Measurements from ENCODE around the gene SHC2. TPM values are rescaled to one million over a fixed set of nuclear protein-coding genes. Genes with fewer than 3 reads are reported as not detected.

Gene SHC2
- total RNA-seq, 1 experiment from 2014 or later: not detected

DNA sequence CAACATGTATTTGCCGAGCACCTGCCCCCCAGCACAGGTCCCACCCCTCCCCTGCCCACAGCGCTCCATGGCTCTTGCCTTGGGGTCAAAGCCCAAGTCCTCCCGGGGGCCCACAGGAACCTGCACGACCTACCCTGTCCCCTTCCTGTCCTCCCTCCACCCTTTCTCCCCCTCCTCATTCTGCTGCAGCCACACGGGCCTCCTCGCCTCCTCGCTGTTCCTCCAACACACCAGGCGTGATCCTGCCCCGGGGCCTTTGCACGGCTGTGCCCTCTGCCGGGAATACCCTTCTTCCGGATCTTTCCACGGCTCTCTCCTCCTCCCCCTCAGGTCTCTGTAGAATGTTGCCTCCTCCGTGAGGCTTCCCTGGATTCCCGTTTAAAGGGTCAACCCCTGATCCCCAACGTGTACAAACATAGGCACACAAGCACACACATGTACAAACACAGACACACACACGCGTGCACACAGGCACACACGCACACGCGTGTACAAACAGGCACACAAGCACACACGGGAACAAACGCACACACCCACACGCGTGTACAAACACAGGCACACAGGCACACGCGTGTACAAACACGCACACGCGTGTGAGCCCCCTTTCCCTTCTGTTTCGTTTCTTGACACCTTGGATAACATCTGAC, 38.3 kb upstream of the SHC2 start:
- H3K79me2 ChIP-seq (ENCODE audit: low read length): no peaks in the 10 kb centered on the region
- H3K27ac ChIP-seq (ENCODE audit: low read length): no peak overlapping the region
- H3K9ac ChIP-seq (ENCODE audit: low read length): no peak overlapping the region
- H3K9me2 ChIP-seq (replicated peaks; ENCODE audit: insufficient read depth, low read length): no peaks in the 10 kb centered on the region
- H3K36me3 ChIP-seq (ENCODE audit: insufficient read depth, low read length): no peaks in the 10 kb centered on the region
- H3K27me3 ChIP-seq (ENCODE audit: low read length): no peaks in the 10 kb centered on the region
- no peak overlapping the region for H3K4me3 ChIP-seq (ENCODE audit: low read length)
- no peak overlapping the region for H2AFZ ChIP-seq (ENCODE audit: low read length)
- H3K4me1 ChIP-seq (ENCODE audit: low read length): peaks cover 4% of the 10 kb centered on the region; the same call in 1 of the 2 replicates
- no peak overlapping the region for H3K4me2 ChIP-seq (ENCODE audit: low read depth, low read length, poor library complexity, severe bottlenecking)
- no peak for DNase-seq
- no peaks in the 10 kb centered on the region for H3K9me3 ChIP-seq (ENCODE audit: low read length)
- no peaks in the 10 kb centered on the region for H4K20me1 ChIP-seq (ENCODE audit: insufficient read depth, low read depth, low read length)

DNA sequence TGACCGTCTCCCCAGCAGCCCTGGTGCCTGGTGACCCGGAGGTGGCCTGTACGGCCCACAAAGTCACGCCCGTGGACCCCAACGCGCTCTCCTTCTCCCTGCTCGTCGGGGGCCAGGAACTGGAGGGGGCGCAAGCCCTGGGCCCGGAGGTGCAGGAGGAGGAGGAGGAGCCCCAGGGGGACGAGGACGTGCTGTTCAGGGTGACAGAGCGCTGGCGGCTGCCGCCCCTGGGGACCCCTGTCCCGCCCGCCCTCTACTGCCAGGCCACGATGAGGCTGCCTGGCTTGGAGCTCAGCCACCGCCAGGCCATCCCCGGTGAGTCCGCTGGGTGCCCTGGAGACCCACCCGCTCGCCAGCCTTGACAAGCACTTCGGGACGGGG, 37.7 kb upstream of the SHC2 start:
- Histone ChIP-seq H3K4me2 (ENCODE audit: low read depth, low read length, poor library complexity, severe bottlenecking) (no peak overlapping the region), H2AFZ (ENCODE audit: low read length) (no peak overlapping the region), H3K27ac (ENCODE audit: low read length) (no peak overlapping the region), H3K36me3 (ENCODE audit: insufficient read depth, low read length) (no peaks in the 10 kb centered on the region), H3K4me3 (ENCODE audit: low read length) (no peak overlapping the region), H3K9me3 (ENCODE audit: low read length) (no peaks in the 10 kb centered on the region; the same call in 1 of the 2 replicates), H3K9ac (ENCODE audit: low read length) (no peak overlapping the region), H3K9me2 (replicated peaks; ENCODE audit: insufficient read depth, low read length) (no peaks in the 10 kb centered on the region), H3K4me1 (ENCODE audit: low read length) (peaks cover 4% of the 10 kb centered on the region; the same call in 1 of the 2 replicates), H3K27me3 (ENCODE audit: low read length) (no peaks in the 10 kb centered on the region), H4K20me1 (ENCODE audit: insufficient read depth, low read depth, low read length) (no peaks in the 10 kb centered on the region), H3K79me2 (ENCODE audit: low read length) (no peaks in the 10 kb centered on the region)
- no peak for DNase-seq

DNA sequence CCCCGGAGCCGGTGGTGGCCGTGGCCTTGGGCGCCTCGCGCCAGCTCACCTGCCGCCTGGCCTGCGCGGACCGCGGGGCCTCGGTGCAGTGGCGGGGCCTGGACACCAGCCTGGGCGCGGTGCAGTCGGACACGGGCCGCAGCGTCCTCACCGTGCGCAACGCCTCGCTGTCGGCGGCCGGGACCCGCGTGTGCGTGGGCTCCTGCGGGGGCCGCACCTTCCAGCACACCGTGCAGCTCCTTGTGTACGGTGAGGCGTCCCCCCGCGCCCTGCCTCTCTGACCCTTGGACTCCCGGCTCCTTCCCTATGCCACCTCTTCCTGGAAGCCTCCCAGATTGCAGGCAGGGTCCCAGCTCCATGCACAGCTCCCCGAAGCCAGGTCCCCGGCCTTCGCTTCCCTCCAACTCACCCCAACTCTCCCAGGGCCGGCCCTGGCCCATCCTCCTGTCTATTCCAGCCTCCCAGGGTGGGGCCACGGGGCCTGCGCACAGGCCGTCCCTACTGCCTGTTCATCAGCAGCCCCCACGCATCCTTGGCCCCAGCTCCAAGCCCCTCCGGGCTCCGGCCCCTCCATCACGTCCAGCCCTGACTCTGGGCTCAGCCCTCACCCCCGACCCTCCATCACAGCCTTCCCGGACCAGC, 37.2 kb upstream of the SHC2 start:
- H2AFZ ChIP-seq (ENCODE audit: low read length): no peak overlapping the region
- no peak overlapping the region for H3K9ac ChIP-seq (ENCODE audit: low read length)
- H3K4me3 ChIP-seq (ENCODE audit: low read length): no peak overlapping the region
- no peaks in the 10 kb centered on the region for H4K20me1 ChIP-seq (ENCODE audit: insufficient read depth, low read depth, low read length)
- H3K4me1 ChIP-seq (ENCODE audit: low read length): peaks cover 4% of the 10 kb centered on the region; the same call in 1 of the 2 replicates
- no peak for DNase-seq
- H3K27ac ChIP-seq (ENCODE audit: low read length): no peak overlapping the region
- no peaks in the 10 kb centered on the region for H3K9me2 ChIP-seq (replicated peaks; ENCODE audit: insufficient read depth, low read length)
- H3K36me3 ChIP-seq (ENCODE audit: insufficient read depth, low read length): no peaks in the 10 kb centered on the region
- H3K27me3 ChIP-seq (ENCODE audit: low read length): no peaks in the 10 kb centered on the region
- peaks cover 3% of the 10 kb centered on the region; the same call in 1 of the 2 replicates for H3K9me3 ChIP-seq (ENCODE audit: low read length)
- H3K79me2 ChIP-seq (ENCODE audit: low read length): no peaks in the 10 kb centered on the region
- H3K4me2 ChIP-seq (ENCODE audit: low read depth, low read length, poor library complexity, severe bottlenecking): no peak overlapping the region

DNA sequence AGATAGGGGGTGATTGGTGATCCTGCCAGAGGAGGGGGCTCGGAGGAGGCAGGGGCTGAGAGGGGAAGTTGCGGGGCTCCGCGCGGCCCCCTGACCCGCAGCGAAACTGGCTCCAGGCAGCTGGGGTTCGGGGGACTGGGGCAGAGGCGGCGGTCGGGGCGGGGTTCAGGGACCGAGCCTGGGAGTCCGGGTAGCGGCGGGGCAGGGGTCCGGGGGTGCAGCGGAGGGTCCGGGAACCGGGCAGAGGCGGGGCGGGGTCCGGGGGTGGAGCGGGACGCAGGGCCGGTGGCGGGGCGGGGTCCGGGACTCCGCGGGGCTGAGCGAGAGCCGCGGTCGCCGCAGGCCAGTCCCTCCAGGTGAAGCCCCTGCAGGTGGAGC, 36.6 kb upstream of the SHC2 start:
- H3K9ac ChIP-seq (ENCODE audit: low read length): no peak overlapping the region

DNA sequence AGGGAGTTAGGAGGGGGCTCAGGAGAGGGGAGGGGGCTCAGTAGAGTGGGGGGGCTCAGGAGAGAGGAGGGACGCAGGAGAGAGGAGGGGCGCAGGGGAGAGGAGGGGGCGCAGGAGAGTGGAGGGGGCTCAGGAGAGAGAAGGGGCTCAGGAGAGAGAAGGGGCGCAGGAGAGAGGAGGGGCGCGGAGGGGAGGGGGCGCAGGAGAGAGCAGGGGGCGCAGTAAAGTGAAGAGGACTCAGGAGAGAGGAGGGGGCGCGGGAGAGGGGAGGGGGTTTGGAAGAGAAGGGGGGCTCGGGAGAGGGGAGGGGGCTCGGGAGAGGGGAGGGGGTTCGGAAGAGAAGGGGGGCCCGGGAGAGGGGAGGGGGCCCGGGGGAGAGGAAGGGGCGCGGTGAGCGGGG, 36.2 kb upstream of the SHC2 start:
- Histone ChIP-seq H3K9me2 (replicated peaks; ENCODE audit: insufficient read depth, low read length) (no peaks in the 10 kb centered on the region), H3K4me1 (ENCODE audit: low read length) (peaks cover 4% of the 10 kb centered on the region; the same call in 1 of the 2 replicates), H4K20me1 (ENCODE audit: insufficient read depth, low read depth, low read length) (no peaks in the 10 kb centered on the region), H3K9ac (ENCODE audit: low read length) (no peak overlapping the region), H3K36me3 (ENCODE audit: insufficient read depth, low read length) (no peaks in the 10 kb centered on the region), H3K27me3 (ENCODE audit: low read length) (no peaks in the 10 kb centered on the region), H2AFZ (ENCODE audit: low read length) (no peak overlapping the region), H3K4me2 (ENCODE audit: low read depth, low read length, poor library complexity, severe bottlenecking) (no peak overlapping the region), H3K9me3 (ENCODE audit: low read length) (peaks cover 4% of the 10 kb centered on the region; the same call in 1 of the 2 replicates), H3K27ac (ENCODE audit: low read length) (no peak overlapping the region), H3K79me2 (ENCODE audit: low read length) (no peaks in the 10 kb centered on the region), H3K4me3 (ENCODE audit: low read length) (no peak overlapping the region)
- no peak for DNase-seq

More for the DNA sequence above, 36.6 kb upstream of the SHC2 start:
- Histone ChIP-seq H3K79me2 (ENCODE audit: low read length) (no peaks in the 10 kb centered on the region), H2AFZ (ENCODE audit: low read length) (no peak overlapping the region), H3K27me3 (ENCODE audit: low read length) (no peaks in the 10 kb centered on the region), H3K36me3 (ENCODE audit: insufficient read depth, low read length) (no peaks in the 10 kb centered on the region), H3K9me3 (ENCODE audit: low read length) (peaks cover 4% of the 10 kb centered on the region; the same call in 1 of the 2 replicates), H3K4me2 (ENCODE audit: low read depth, low read length, poor library complexity, severe bottlenecking) (no peak overlapping the region), H3K4me1 (ENCODE audit: low read length) (peaks cover 4% of the 10 kb centered on the region; the same call in 1 of the 2 replicates), H3K27ac (ENCODE audit: low read length) (no peak overlapping the region), H4K20me1 (ENCODE audit: insufficient read depth, low read depth, low read length) (no peaks in the 10 kb centered on the region), H3K9me2 (replicated peaks; ENCODE audit: insufficient read depth, low read length) (no peaks in the 10 kb centered on the region), H3K4me3 (ENCODE audit: low read length) (no peak overlapping the region)
- peak; percentile 31 for DNase-seq

DNA sequence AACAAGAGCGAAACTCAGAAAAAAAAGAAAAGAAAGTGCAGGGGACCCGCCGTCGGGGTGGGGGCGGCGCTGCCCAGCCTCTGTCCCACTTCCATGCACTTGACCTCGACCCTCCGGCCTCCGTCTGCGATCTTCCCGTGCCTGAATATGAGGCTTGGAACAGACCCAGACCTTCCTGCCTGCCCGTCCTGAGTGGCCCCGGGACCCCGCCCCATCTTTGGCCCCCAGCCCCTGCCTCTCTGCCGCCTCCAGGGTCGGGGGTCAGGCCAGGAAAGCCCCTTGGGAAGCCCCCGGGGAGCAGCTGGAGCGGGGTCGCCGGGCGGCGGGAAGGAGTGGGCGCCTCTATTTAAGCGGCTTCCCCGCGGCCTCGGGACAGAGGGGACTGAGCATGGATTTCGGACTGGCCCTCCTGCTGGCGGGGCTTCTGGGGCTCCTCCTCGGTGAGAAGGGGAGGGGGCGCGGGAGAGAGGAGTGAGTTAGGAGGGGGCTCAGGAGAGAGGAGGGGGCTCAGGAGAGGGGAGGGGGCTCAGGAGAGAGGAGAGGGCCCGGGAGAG, 35.4 kb upstream of the SHC2 start, which contains the start of gene MADCAM1:
Gene MADCAM1 (plus strand): TSS at position 375 of the 554 bp plus-strand sequence. CDS start 14 bp downstream, at position 389.
- H3K27ac ChIP-seq (ENCODE audit: low read length): no peak within 1 kb of the TSS
- no peaks in the 10 kb centered on the region for H3K79me2 ChIP-seq (ENCODE audit: low read length)
- H4K20me1 ChIP-seq (ENCODE audit: insufficient read depth, low read depth, low read length): no peaks in the 10 kb centered on the region
- H3K4me2 ChIP-seq (ENCODE audit: low read depth, low read length, poor library complexity, severe bottlenecking): no peak within 1 kb of the TSS
- H3K27me3 ChIP-seq (ENCODE audit: low read length): no peaks in the 10 kb centered on the region
- H2AFZ ChIP-seq (ENCODE audit: low read length): no peak within 1 kb of the TSS
- H3K4me1 ChIP-seq (ENCODE audit: low read length): peaks cover 4% of the 10 kb centered on the region; the same call in 1 of the 2 replicates
- H3K36me3 ChIP-seq (ENCODE audit: insufficient read depth, low read length): no peaks in the 10 kb centered on the region
- H3K9ac ChIP-seq (ENCODE audit: low read length): no peak within 1 kb of the TSS
- no peaks in the 10 kb centered on the region for H3K9me2 ChIP-seq (replicated peaks; ENCODE audit: insufficient read depth, low read length)
- DNase-seq: no peak
- no peak within 1 kb of the TSS for H3K4me3 ChIP-seq (ENCODE audit: low read length)
- peaks cover 4% of the 10 kb centered on the region; the same call in 1 of the 2 replicates for H3K9me3 ChIP-seq (ENCODE audit: low read length)

DNA sequence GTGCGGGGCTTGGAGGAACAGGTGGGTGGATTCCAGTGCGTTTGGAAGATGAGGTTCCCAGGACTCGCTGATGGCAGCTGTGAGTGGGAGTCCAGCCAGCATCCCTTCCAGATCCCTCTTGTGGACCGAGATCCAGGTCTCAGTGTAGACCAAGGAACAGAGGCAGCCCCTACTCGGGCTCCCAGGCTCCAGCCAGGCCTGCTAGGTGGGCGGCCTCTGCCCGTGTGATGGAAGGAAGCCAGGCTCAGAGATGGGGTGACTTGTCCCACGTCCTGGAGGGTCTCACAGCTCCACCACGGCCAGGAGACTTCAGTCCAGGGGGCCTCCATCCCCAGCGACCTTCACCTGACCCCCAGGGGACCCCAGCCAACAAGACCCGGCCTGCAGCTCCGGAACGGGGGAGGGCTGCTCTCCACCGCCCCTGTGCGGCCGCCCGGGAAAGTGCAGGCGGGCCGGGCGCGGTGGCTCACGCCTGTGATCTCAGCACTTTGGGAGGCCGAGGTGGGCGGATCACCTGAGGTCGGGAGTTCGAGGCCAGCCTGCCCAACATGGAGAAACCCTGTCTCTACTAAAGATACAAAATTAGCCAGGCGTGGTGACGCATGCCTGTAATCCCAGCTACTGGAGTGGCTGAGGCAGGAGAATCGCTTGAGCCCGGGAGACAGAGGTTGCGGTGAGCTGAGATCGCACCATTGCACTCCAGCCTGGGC, 34.7 kb upstream of the SHC2 start:
- peaks cover 4% of the 10 kb centered on the region; the same call in 1 of the 2 replicates for H3K4me1 ChIP-seq (ENCODE audit: low read length)
- no peak overlapping the region for H3K4me3 ChIP-seq (ENCODE audit: low read length)
- DNase-seq: no peak
- H3K36me3 ChIP-seq (ENCODE audit: insufficient read depth, low read length): no peaks in the 10 kb centered on the region
- H3K9ac ChIP-seq (ENCODE audit: low read length): no peak overlapping the region
- peaks cover 4% of the 10 kb centered on the region; the same call in 1 of the 2 replicates for H3K9me3 ChIP-seq (ENCODE audit: low read length)
- no peaks in the 10 kb centered on the region for H3K9me2 ChIP-seq (replicated peaks; ENCODE audit: insufficient read depth, low read length)
- no peak overlapping the region for H3K27ac ChIP-seq (ENCODE audit: low read length)
- H3K4me2 ChIP-seq (ENCODE audit: low read depth, low read length, poor library complexity, severe bottlenecking): no peak overlapping the region
- H3K79me2 ChIP-seq (ENCODE audit: low read length): no peaks in the 10 kb centered on the region
- no peaks in the 10 kb centered on the region for H3K27me3 ChIP-seq (ENCODE audit: low read length)
- no peaks in the 10 kb centered on the region for H4K20me1 ChIP-seq (ENCODE audit: insufficient read depth, low read depth, low read length)
- H2AFZ ChIP-seq (ENCODE audit: low read length): no peak overlapping the region

DNA sequence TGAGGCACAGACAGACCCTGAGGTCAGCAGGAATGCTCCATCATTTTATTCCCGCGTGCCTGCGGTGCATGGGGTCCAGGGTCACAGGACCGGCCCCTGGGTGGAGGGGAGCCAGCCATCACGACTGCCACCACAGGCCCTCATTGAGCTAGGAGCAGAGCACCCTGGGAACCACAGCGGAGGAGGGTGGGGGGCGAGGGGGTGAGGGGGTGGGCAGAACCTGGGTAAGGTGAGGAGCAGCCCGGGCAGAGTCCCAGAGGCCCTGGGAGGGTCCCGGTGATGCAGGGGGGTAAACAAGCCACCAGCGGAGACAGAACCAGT, 34.2 kb upstream of the SHC2 start:
- no peaks in the 10 kb centered on the region for H3K9me2 ChIP-seq (replicated peaks; ENCODE audit: insufficient read depth, low read length)
- no peaks in the 10 kb centered on the region for H3K79me2 ChIP-seq (ENCODE audit: low read length)
- no peaks in the 10 kb centered on the region for H3K36me3 ChIP-seq (ENCODE audit: insufficient read depth, low read length)
- peaks cover 4% of the 10 kb centered on the region; the same call in 1 of the 2 replicates for H3K4me1 ChIP-seq (ENCODE audit: low read length)
- H3K9me3 ChIP-seq (ENCODE audit: low read length): peaks cover 4% of the 10 kb centered on the region
- no peak overlapping the region for H3K9ac ChIP-seq (ENCODE audit: low read length)
- no peaks in the 10 kb centered on the region for H3K27me3 ChIP-seq (ENCODE audit: low read length)
- DNase-seq: no peak
- H4K20me1 ChIP-seq (ENCODE audit: insufficient read depth, low read depth, low read length): no peaks in the 10 kb centered on the region
- no peak overlapping the region for H3K4me3 ChIP-seq (ENCODE audit: low read length)
- H3K4me2 ChIP-seq (ENCODE audit: low read depth, low read length, poor library complexity, severe bottlenecking): no peak overlapping the region
- no peak overlapping the region for H2AFZ ChIP-seq (ENCODE audit: low read length)
- no peak overlapping the region for H3K27ac ChIP-seq (ENCODE audit: low read length)

Measured in Karpas-422 (cell line).